Smooth muscle cell (in vitro differentiated cells): ENCODE results near the gene MICAL3. TPM values are rescaled to one million over a fixed set of nuclear protein-coding genes. Genes with fewer than 3 reads are reported as not detected.

Source experiments
- DNase-seq: peaks from one replicate; lab custom pipeline; 2025; ENCODE audit not compliant: unreplicated experiment; lab: John Stamatoyannopoulos, UW
- H2AFZ ChIP-seq: fragments of 200-600 bp; sonication (generic); 2 replicates; pipeline ENCODE4 v1.6.0; 2016; ENCODE audit warnings: antibody characterized with exemption, low read depth, mild to moderate bottlenecking
- H3F3A ChIP-seq: fragments of 200-600 bp; sonication (generic); 2 replicates; pipeline ENCODE4 v1.6.0; 2017; ENCODE audit warnings: antibody characterized with exemption, low read depth
- H3K27ac ChIP-seq: fragments of 200-600 bp; sonication (generic); 2 replicates; pipeline ENCODE4 v1.5.1; 2016; ENCODE audit warnings: low read depth, mild to moderate bottlenecking
- H3K27me3 ChIP-seq: fragments of 200-600 bp; sonication (generic); 2 replicates; pipeline ENCODE4 v1.6.1; 2016; ENCODE audit warnings: low read depth, mild to moderate bottlenecking
- H3K36me3 ChIP-seq: fragments of 200-600 bp; sonication (generic); 2 replicates; pipeline ENCODE4 v1.5.1; 2016; ENCODE audit warnings: low read depth
- H3K4me1 ChIP-seq: fragments of 200-600 bp; sonication (generic); 2 replicates; pipeline ENCODE4 v1.5.1; 2016; ENCODE audit warnings: low read depth
- H3K4me2 ChIP-seq: fragments of 200-600 bp; sonication (generic); 2 replicates; pipeline ENCODE4 v1.6.0; 2016; ENCODE audit warnings: mild to moderate bottlenecking
- H3K4me3 ChIP-seq: fragments of 200-600 bp; sonication (generic); 2 replicates; pipeline ENCODE4 v1.5.1; 2016; ENCODE audit warnings: mild to moderate bottlenecking
- H3K79me2 ChIP-seq: fragments of 200-600 bp; sonication (generic); 2 replicates; pipeline ENCODE4 v1.6.0; 2016; ENCODE audit warnings: low read depth, mild to moderate bottlenecking
- H3K9ac ChIP-seq: fragments of 200-600 bp; sonication (generic); 2 replicates; pipeline ENCODE4 v1.6.0; 2016; ENCODE audit warnings: low read depth
- H3K9me3 ChIP-seq: fragments of 200-600 bp; sonication (generic); replicated peaks from 2 replicates; pipeline ENCODE4 v1.5.1; 2016; ENCODE audit warnings: low read depth
- H4K20me1 ChIP-seq: fragments of 200-600 bp; sonication (generic); 2 replicates; pipeline ENCODE4 v1.6.0; 2016; ENCODE audit warnings: low read depth
- CTCF ChIP-seq: fragments of 200-600 bp; sonication (generic); IDR thresholded peaks from 2 replicates; pipeline ENCODE4 v1.5.1; 2017; ENCODE audit warnings: borderline replicate concordance, mild to moderate bottlenecking, antibody characterized with exemption; ENCODE audit not compliant: insufficient read depth, poor library complexity, severe bottlenecking
- WGBS: methylation state at CpG from one replicate; pipeline ENCODE4 v1.1.7; 2016; ENCODE audit warnings: low lambda C conversion rate; 5-methylcytosine and 5-hydroxymethylcytosine counted together
- polyA plus RNA-seq: library from polyadenylated mRNA; unstranded; fragments of >200 nt; fragmentation: Nextera tagmentation; extraction: Ambion mirVana; gene quantifications from 2 replicates; pipeline ENCODE4 v1.2.1, GENCODE V29; 2016
- total RNA-seq: library from RNA; depleted of rRNA; stranded (reverse); fragments of >200 nt; gene quantifications from 2 replicates; pipeline ENCODE4 v1.2.3, GENCODE V29; 2014

The MICAL3 gene
- total and polyA plus RNA-seq, 2 experiments from 2014 or later: 3.1 to 28.6 TPM

GRCh38 chr22:17860220-17860965, 164.0 kb downstream of the MICAL3 start:
- H4K20me1 ChIP-seq: no peaks in the 10 kb centered on the region
- no peaks in the 10 kb centered on the region for H3K4me1 ChIP-seq
- no peak overlapping the region for H3K9ac ChIP-seq
- no peak overlapping the region for H3K27ac ChIP-seq
- TF ChIP-seq CTCF: no peak
- no peaks in the 10 kb centered on the region for H3K79me2 ChIP-seq
- DNase-seq: no peak
- H3F3A ChIP-seq: no peaks in the 10 kb centered on the region
- H3K9me3 ChIP-seq: no peaks in the 10 kb centered on the region
- H3K36me3 ChIP-seq: no peaks in the 10 kb centered on the region
- H2AFZ ChIP-seq: no peak overlapping the region
- no peak overlapping the region for H3K4me3 ChIP-seq
- no peaks in the 10 kb centered on the region for H3K27me3 ChIP-seq
- H3K4me2 ChIP-seq: no peak overlapping the region
- WGBS: 97% methylated on average over 23 of the region's 23 CpGs

- H3K9me3 ChIP-seq: no peaks in the 10 kb centered on the region
- no peak overlapping the region for H3K9ac ChIP-seq
- no peaks in the 10 kb centered on the region for H3F3A ChIP-seq
- H3K36me3 ChIP-seq: no peaks in the 10 kb centered on the region
- no peak for TF ChIP-seq CTCF
- WGBS: 97% methylated on average over 11 of the region's 11 CpGs
- no peaks in the 10 kb centered on the region for H3K79me2 ChIP-seq
- H3K4me2 ChIP-seq: no peak overlapping the region
- H2AFZ ChIP-seq: no peak overlapping the region
- H3K4me1 ChIP-seq: no peaks in the 10 kb centered on the region
- H4K20me1 ChIP-seq: no peaks in the 10 kb centered on the region
- no peaks in the 10 kb centered on the region for H3K27me3 ChIP-seq
- H3K4me3 ChIP-seq: no peak overlapping the region
- no peak overlapping the region for H3K27ac ChIP-seq
- no peak for DNase-seq
Observed at GRCh38 chr22:17858033-17858432, 166.3 kb downstream of the MICAL3 start.

GRCh38 chr22:17855572-17856290, 168.6 kb downstream of the MICAL3 start:
- Histone ChIP-seq H3K9me3 (no peaks in the 10 kb centered on the region), H3K9ac (no peak overlapping the region), H4K20me1 (no peaks in the 10 kb centered on the region), H3K4me3 (no peak overlapping the region), H3K27me3 (no peaks in the 10 kb centered on the region), H2AFZ (no peak overlapping the region), H3F3A (no peaks in the 10 kb centered on the region), H3K4me2 (no peak overlapping the region), H3K27ac (no peak overlapping the region), H3K4me1 (no peaks in the 10 kb centered on the region), H3K36me3 (no peaks in the 10 kb centered on the region), H3K79me2 (no peaks in the 10 kb centered on the region)
- DNase-seq: no peak
- TF ChIP-seq CTCF: no peak
- 96% methylated on average over 13 of the region's 13 CpGs for whole genome bisulfite sequencing
